ENCODE data around the gene NUP93.

The NUP93 gene

GRCh38 chr16:56824331-56824730 is 94.4 kb downstream of the NUP93 start:
- no peak for DNase-seq

- no peak for DNase-seq
These were observed 94.9 kb downstream of the NUP93 start for GRCh38 chr16:56824804-56825203.

GRCh38 chr16:56825826-56826225 is 95.9 kb downstream of the NUP93 start:
- no peak for DNase-seq

- no peak for DNase-seq
These were observed 98.7 kb downstream of the NUP93 start for GRCh38 chr16:56828647-56829046.

- no peak for DNase-seq
These were observed 100.7 kb downstream of the NUP93 start for GRCh38 chr16:56830669-56831068.

- no peak for DNase-seq
These were observed 102.8 kb downstream of the NUP93 start for GRCh38 chr16:56832768-56833167.

GRCh38 chr16:56833243-56833970 is 103.5 kb downstream of the NUP93 start:
- no peak for DNase-seq

GRCh38 chr16:56835320-56835719 is 105.4 kb downstream of the NUP93 start:
- DNase-seq = no peak

GRCh38 chr16:56836410-56837230 is 106.7 kb downstream of the NUP93 start:
- DNase-seq = no peak

- DNase-seq = no peak
These were observed 108.9 kb downstream of the NUP93 start for GRCh38 chr16:56838622-56839337.

- DNase-seq = no peak
These were observed 111.3 kb downstream of the NUP93 start for GRCh38 chr16:56841233-56841632.

GRCh38 chr16:56841659-56842058 is 111.7 kb downstream of the NUP93 start:
- DNase-seq = no peak

GRCh38 chr16:56842133-56842532 is 112.2 kb downstream of the NUP93 start:
- no peak for DNase-seq

- no peak for DNase-seq
These were observed 114.1 kb downstream of the NUP93 start for GRCh38 chr16:56844056-56844455.

- no peak for DNase-seq
These were observed 117.4 kb downstream of the NUP93 start for GRCh38 chr16:56847173-56847910.

GRCh38 chr16:56848029-56848936 is 118.4 kb downstream of the NUP93 start:
- DNase-seq = no peak

- DNase-seq = peak; percentile 18
These were observed 119.2 kb downstream of the NUP93 start for GRCh38 chr16:56848955-56849689.

- DNase-seq = no peak
These were observed 120.1 kb downstream of the NUP93 start for GRCh38 chr16:56849690-56850680.

GRCh38 chr16:56851671-56852400 is 121.9 kb downstream of the NUP93 start:
- DNase-seq = no peak

Data from NCI-H1694 (cell line).